GM23338 (cell line): ENCODE data around the gene MYL1. TPM values are rescaled to one million over a fixed set of nuclear protein-coding genes. Genes with fewer than 3 reads are reported as not detected.

Experiments used
- ATAC-seq: fragments of 200-7000 bp; cut with Tn5 transposase; 3 replicates; pipeline ENCODE4 v1.9.1; 2020
- DNase-seq: peaks from one replicate; pipeline ENCODE4 v3.0.0-alpha.2; 2015; ENCODE audit warnings: low spot score
- H2AFZ ChIP-seq: fragments of 200-600 bp; sonication (generic); 2 replicates; pipeline ENCODE4 v1.8.0; 2016; ENCODE audit warnings: antibody characterized with exemption, mild to moderate bottlenecking, moderate library complexity
- H3F3A ChIP-seq: fragments of 200-600 bp; sonication (generic); replicated peaks from 2 replicates; pipeline ENCODE4 v1.8.0; 2017; ENCODE audit warnings: antibody characterized with exemption, mixed run types, low read depth
- H3K27ac ChIP-seq: fragments of 200-600 bp; sonication (generic); 2 replicates; pipeline ENCODE4 v1.6.1; 2016; ENCODE audit warnings: low read depth
- H3K27me3 ChIP-seq: fragments of 200-600 bp; sonication (generic); 2 replicates; pipeline ENCODE4 v1.8.0; 2016; ENCODE audit warnings: mild to moderate bottlenecking, mixed run types, moderate library complexity; ENCODE audit not compliant: insufficient read depth
- H3K36me3 ChIP-seq: fragments of 200-600 bp; sonication (generic); 2 replicates; pipeline ENCODE4 v1.8.0; 2016; ENCODE audit warnings: mild to moderate bottlenecking; ENCODE audit not compliant: insufficient read depth
- H3K4me1 ChIP-seq: fragments of 200-600 bp; sonication (generic); 2 replicates; pipeline ENCODE4 v1.8.0; 2016; ENCODE audit warnings: mild to moderate bottlenecking, moderate library complexity; ENCODE audit not compliant: insufficient read depth
- H3K4me2 ChIP-seq: fragments of 200-600 bp; sonication (generic); 2 replicates; pipeline ENCODE4 v1.7.1; 2017; ENCODE audit warnings: mixed run types
- H3K4me3 ChIP-seq: fragments of 200-600 bp; sonication (generic); 2 replicates; pipeline ENCODE4 v1.6.1; 2016; ENCODE audit warnings: mixed run types
- H3K79me2 ChIP-seq: fragments of 200-600 bp; sonication (generic); replicated peaks from 2 replicates; pipeline ENCODE4 v1.8.0; 2017; ENCODE audit warnings: mild to moderate bottlenecking; ENCODE audit not compliant: insufficient read depth
- H3K9me2 ChIP-seq: fragments of 200-600 bp; sonication (generic); 2 replicates; pipeline ENCODE4 v1.8.0; 2017; ENCODE audit not compliant: insufficient read depth
- H4K20me1 ChIP-seq: fragments of 200-600 bp; sonication (generic); replicated peaks from 2 replicates; pipeline ENCODE4 v1.8.0; 2017; ENCODE audit warnings: mild to moderate bottlenecking; ENCODE audit not compliant: insufficient read depth
- H3K27ac Mint-ChIP-seq: 2 replicates; pipeline ENCODE4 v1.8.0; 2020; ENCODE audit warnings: inconsistent platforms, mild to moderate bottlenecking, moderate library complexity, mixed read lengths
- H3K27me3 Mint-ChIP-seq: 3 replicates; pipeline ENCODE4 v1.8.0; 2022; ENCODE audit warnings: low read depth, mild to moderate bottlenecking, moderate library complexity, mixed read lengths, inconsistent platforms; ENCODE audit not compliant: insufficient read depth, poor library complexity
- H3K36me3 Mint-ChIP-seq: 3 replicates; pipeline ENCODE4 v1.8.0; 2021; ENCODE audit warnings: low read depth, mild to moderate bottlenecking, inconsistent platforms, moderate library complexity, mixed read lengths
- H3K4me1 Mint-ChIP-seq: 3 replicates; pipeline ENCODE4 v1.8.0; 2020; ENCODE audit warnings: mild to moderate bottlenecking, inconsistent platforms, mixed read lengths
- H3K4me3 Mint-ChIP-seq: 3 replicates; pipeline ENCODE4 v1.8.0; 2021; ENCODE audit warnings: moderate library complexity, mild to moderate bottlenecking, inconsistent platforms, mixed read lengths
- H3K9me3 Mint-ChIP-seq: 3 replicates; pipeline ENCODE4 v1.8.0; 2020; ENCODE audit warnings: moderate library complexity, mild to moderate bottlenecking, inconsistent platforms, mixed read lengths
- CTCF ChIP-seq, 2 experiments: fragments of 200-600 bp in 1 of 2; sonication (generic) in 1 of 2; conservative IDR thresholded peaks; 2 replicates each; pipeline versions ENCODE4 v1.5.1 to v1.6.1; 2016 to 2017; ENCODE audit warnings: antibody characterized with exemption in 2 of 2, low read depth in 2 of 2, mild to moderate bottlenecking in 2 of 2, moderate library complexity in 1 of 2
- EZH2phosphoT487 ChIP-seq: fragments of 200-600 bp; sonication (generic); IDR thresholded peaks from one replicate; pipeline ENCODE4 v1.8.1; 2018; ENCODE audit warnings: antibody characterized with exemption; ENCODE audit not compliant: unreplicated experiment
- ZNF331 ChIP-seq: fragments of 250-450 bp; sonication (Bioruptor Pico); IDR thresholded peaks from 2 replicates; pipeline ENCODE4 v1.5.0; 2020; ENCODE audit warnings: low read depth, mild to moderate bottlenecking, moderate library complexity
- ZNF462 ChIP-seq: fragments of 250-450 bp; sonication (Bioruptor Pico); IDR thresholded peaks from 2 replicates; pipeline ENCODE4 v1.5.0; 2020; ENCODE audit warnings: mild to moderate bottlenecking, moderate library complexity
- polyA plus RNA-seq: library from polyadenylated mRNA; unstranded; fragments of >200 nt; fragmentation: Nextera tagmentation; extraction: Ambion mirVana; gene quantifications from 2 replicates; pipeline ENCODE4 v1.2.1, GENCODE V29; 2016
- total RNA-seq: library from RNA; depleted of rRNA; stranded (reverse); fragments of >200 nt; shearing (Covaris generic); gene quantifications from 2 replicates; pipeline ENCODE4 v1.2.3, GENCODE V29; 2014

MYL1 gene
- total and polyA plus RNA-seq, 2 experiments from 2014 or later = not detected

- H3K36me3 Mint-ChIP-seq = no peaks in the 10 kb centered on the region
- no peak overlapping the region; the same call in 1 of the 2 replicates for H2AFZ ChIP-seq
- no peaks in the 10 kb centered on the region for H4K20me1 ChIP-seq
- no peaks in the 10 kb centered on the region for H3K79me2 ChIP-seq
- no peak overlapping the region for H3K27ac ChIP-seq
- peaks cover 3% of the 10 kb centered on the region; the same call in 2 of the 3 replicates for H3K4me1 Mint-ChIP-seq
- H3K4me3 Mint-ChIP-seq = no peak overlapping the region
- no peaks in the 10 kb centered on the region for H3F3A ChIP-seq
- no peaks in the 10 kb centered on the region for H3K4me1 ChIP-seq
- no peaks in the 10 kb centered on the region for H3K9me3 Mint-ChIP-seq
- H3K9me2 ChIP-seq = peaks cover 13% of the 10 kb centered on the region
- no peak overlapping the region for H3K4me3 ChIP-seq
- H3K27me3 Mint-ChIP-seq = peaks cover 4% of the 10 kb centered on the region
- H3K27me3 ChIP-seq = no peaks in the 10 kb centered on the region
- H3K27ac Mint-ChIP-seq = no peak overlapping the region
- TF ChIP-seq CTCF (conservative IDR thresholded peaks at IDR 0.05; ENCODE audit: low read depth in 2 of 2) (peak; percentile 44 to 46), EZH2phosphoT487 (no peak), ZNF462 (CRISPR knock-in tag) (no peak), ZNF331 (CRISPR knock-in tag) (no peak)
- DNase-seq = peak; percentile 59
- H3K4me2 ChIP-seq = no peak overlapping the region
- H3K36me3 ChIP-seq = no peaks in the 10 kb centered on the region
- ATAC-seq = peak; percentile 72
Observed at GRCh38 chr2:210363261-210363660, 48.3 kb upstream of the MYL1 start.
